Stimulated activated CD4-positive, alpha-beta T cell treated with anti-CD3 and anti-CD28 coated beads, Interleukin-12 subunit alpha, Interleukin-12 subunit beta, amount 100 ng/mL, for 48 hours (primary cell): ENCODE data around the gene DAG1.

Experiments
- DNase-seq, 3 donors: peaks; one replicate each; pipeline ENCODE4 v3.0.0-alpha.2; 2020; ENCODE audit warnings: low read depth in 2 of 3, low spot score in 1 of 3

DAG1 gene

DNA sequence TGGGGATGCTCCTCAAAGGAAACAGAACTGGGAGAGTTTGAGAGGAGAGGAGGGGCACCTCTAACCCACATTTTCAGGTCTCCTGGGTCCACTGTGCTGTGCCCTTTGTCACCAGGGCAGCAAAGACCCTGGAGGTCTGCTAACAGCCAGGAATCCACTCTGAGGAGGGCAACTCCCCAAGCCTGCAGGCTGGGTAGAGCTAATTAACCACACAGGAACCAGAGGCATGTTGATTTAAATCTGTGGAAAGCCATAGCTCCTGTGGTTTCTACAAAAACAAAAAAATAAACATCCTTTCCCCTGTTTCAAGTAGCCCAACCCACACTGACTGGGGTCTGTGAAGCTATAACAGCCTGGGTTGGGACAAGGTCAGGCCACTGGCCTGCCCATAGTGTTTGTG, 82.0 kb downstream of the DAG1 start:
- DNase-seq = no peak

DNA sequence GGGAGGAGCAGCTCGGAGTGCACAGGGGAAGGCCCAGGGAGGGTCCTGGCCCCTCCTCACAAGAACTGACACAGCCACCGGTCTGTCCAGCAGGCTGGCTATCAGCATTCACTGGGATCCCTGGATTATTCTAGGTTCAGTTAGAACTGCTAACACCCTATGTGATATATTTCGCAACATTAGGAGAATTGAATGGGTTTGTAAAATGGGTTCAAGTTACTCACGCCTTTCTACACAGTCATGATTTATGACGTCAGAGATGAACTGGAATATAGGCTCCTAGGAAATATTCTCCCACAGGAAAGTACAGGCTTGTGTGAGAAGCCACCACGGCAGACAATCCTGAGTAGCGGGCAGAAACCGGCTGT, 83.2 kb downstream of the DAG1 start:
- DNase-seq = no peak

DNA sequence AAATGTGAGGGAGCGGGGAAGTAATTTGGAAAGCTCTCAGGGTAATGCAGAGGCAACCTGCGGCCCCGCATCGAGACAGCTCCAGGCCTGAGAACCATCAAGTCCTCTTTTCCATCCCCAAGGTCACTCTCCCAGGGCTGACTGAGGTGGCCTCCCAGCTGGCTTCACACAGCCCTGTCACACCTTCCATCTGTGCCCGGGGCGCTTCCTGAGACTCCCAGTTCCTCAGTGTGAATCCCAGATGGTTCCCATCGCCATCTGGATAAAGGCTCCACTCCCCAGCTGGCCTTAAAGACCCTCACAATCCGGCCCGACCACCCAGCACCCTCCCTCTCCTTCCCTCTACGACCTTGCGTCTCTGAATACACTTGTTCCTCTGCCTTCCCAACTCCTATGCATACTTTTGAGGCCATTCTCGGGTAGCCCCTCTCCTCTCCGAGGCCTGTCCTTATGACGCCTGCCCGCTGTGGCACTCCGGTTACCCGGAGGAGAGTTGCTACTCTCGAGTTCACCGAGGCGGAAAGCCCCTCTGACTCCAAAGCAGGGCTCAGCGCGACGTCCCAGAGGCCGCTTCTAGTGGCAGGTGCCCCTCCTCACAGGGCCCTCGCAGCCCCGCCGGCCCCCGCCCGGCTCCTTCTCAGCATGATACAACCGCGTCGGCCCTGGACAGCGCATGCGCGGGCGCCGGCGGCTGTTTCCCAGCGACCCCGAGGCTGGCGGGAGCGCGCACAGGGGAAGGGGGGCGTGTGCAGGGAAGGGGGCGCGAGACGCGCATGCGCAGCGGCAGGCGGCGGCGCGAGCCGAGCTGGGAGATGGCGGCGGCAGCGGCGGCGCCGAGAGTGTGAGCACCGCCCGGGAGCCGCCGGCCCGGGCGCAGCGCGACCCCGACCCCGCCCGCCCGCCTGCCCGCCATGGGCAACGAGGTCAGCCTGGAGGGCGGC, 83.9 kb downstream of the DAG1 start, which contains the start of gene BSN:
Gene BSN, plus strand, starts transcription at position 786 of the 941 bp plus-strand sequence. Its CDS starts 126 bp downstream, at position 912.
- peak; percentile 76 to 85 (median 81) for DNase-seq

DNA sequence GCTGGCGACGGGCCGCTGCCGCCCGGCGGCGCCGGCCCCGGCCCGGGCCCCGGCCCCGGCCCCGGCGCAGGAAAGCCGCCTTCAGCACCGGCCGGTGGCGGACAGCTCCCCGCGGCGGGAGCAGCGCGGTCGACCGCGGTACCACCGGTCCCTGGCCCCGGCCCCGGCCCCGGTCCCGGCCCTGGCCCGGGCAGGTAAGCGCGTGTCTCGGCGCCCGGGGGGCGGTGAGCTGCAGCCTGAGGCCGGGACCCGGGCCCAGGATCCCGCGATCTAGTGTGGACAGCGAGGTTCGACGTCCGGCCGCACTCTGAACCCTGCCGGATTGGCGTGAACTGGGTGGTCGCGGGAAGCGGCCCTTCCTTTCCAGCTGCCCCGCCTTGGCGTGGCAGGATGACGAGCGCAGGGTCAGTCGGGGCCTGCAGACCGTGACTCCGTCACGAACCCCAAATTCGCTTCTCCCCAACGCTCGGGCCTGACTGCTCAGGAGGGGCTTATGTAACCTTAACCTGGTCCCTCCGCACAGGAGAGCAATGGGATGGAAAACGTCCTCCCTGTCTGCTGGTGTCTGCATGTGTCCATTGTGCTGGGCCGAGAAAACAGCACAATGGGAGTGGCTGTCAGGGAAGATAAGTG, 84.7 kb downstream of the DAG1 start:
- DNase-seq = peak in 2 of 3 donors; percentile 8 to 48

DNA sequence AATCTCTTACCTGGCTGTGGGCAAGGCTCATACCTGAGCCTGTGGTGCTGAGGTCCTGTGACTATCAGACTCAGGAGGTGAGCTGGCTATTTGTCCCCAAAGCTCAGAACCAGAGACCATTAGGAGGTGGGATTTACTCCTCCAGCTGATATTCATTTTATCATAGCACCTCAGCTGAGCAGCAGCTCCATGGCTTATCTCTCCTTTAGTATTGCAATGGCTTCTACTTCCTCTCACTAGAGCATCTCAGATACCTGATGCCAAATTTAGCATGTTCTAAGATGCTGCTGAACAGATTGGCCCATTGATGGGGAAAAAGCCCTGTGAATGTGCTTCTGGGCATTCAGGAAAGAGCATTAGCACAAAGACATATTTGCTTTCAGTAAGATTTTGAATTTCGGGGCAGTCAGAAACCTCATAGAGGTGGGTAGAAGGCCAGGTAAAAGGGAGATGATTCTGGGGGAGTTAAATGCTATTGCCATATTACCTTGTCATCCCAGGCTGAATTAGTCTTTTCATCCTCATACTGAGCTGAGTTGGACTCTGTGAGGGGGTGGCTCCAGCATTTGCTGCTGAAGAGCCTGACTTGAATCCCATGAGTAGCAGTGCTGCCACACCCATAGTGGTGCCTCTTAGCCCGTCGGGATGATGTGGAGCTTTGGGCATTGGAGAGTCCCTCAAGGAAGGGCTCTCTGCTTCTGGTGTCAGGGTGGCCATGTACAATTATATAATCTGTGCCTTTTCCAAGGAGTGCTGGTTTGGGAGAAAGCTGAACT, 86.6 kb downstream of the DAG1 start:
- no peak for DNase-seq

DNA sequence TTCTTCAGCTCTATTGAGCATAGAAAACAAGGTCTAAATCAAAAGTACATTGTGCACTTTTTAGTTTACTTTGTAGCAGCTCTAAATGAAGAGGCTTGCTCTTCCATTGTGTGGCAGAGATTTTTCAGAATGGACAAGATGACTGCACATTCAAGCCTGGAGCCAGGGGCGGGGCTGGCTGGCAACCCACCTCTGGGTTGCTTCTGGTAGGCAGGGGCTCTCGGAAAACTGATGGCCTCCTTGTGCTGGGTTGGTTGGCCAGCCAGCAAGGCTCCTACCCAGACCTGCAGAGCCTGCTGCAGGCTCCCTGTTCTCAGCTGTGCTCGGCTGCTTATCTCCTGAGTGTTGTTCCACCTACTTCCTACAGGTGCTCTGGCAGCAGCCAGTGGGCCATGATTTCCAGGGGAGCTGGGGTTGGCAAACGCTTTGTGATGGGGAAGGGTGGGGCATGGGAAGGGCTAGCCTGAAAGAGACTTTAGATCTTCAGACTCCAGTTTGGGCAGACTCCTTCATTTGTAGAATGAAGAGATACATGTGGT, 93.0 kb downstream of the DAG1 start:
- no peak for DNase-seq

DNA sequence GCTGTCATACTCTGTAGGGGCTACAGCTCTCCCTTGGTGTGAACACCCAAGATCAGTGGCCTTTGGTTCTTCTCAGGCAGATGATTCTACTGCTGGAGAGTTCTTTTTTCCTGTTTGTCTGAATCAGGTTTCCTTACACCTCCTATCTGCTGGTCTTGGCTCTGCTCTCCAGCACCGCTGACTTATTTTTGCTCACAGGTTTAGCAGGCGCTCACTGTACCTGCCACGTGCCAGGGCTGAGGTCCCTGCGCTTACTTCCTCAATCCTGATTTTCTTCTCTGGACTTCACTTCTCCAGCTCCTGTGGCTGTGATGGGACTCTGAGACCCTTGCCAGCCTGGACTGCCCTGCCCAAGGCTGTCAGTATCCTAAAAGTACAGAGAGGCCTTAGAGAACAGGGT, 93.7 kb downstream of the DAG1 start:
- DNase-seq = no peak

DNA sequence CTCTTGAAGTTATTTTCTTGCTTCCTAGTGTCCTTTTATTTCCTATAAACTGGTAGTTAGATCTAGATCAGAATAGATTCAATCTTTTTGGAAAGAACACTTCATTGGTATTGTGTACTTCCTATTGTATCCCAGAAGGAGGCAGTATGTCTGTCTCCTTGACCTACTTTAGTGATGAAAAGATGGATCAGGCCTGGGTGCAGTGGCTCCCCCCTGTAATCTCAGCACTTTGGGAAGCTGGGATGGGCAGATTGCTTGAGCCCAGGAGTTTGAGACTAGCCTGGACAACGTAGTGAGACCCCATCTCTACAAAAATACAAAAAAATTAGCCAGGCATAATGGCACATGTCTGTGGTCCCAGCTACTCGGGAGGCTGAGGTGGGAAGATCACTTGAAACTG, 96.2 kb downstream of the DAG1 start:
- DNase-seq = no peak

DNA sequence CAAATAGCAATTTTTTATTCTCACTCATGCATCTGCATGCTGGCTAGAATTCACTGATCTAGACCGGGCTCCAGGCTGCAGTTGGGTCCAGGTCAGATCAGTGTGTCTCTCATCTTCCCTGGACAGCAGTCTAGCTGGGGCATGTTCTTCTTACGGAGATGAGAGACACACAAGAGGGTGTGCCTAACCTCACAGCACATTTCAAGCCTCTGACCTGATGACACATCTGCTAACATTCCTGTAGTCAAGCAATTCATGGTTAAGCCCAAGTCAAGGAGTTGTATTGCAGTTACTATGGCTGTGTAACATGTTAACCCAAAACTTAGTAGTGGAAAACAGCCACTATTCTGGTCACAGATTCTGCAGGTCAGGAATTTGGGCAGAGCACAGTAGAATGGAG, 97.3 kb downstream of the DAG1 start:
- no peak for DNase-seq

DNA sequence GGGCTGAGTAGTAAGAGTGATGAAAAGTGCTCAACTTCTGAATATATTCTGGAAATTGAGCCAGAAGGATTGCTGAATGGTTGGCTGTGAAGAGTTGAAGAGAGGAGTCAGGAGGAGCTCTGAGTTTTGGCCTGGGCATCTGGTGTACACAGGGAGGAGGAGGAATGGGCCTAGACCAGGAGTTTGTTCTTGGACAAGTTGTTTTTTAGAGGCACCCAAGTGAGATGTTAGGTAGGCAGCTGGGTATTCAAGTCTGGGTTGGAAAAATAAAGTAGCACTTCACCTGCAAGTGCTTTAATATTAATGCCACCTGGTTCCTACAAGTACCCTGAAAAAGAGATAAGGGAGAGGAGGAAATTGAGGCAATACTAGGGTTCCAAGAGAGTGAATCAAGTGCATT, 98.9 kb downstream of the DAG1 start:
- no peak for DNase-seq

DNA sequence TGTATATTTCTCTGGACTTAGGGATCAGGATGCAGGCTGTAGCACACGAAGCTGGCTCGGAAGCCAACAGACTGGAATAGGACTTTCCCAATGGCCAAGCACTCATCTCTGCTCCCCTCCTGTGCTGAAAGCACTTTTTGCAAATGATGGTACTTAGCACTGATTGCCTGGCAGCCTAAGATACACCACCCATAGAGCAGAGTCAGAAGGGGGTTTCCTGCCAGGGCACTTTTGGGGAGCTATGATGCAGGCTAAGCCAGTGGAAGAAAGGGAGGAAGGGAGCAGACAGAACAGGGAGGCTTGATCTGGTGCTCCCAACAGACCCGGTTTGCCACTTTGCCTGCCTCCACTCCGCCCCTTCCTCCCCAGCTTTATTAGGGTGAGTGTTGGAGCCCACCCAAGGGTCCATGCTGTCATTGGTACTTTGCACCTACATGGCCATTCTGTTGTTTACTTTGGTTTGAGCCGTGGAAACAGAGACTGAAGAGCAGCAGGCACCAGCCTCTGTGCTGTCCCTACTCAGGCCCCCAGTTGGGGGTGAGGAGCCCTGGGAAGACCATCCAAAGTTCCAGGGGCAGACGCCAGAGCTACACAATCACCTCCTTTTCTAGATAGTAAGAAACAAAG, 100.1 kb downstream of the DAG1 start:
- DNase-seq = no peak

DNA sequence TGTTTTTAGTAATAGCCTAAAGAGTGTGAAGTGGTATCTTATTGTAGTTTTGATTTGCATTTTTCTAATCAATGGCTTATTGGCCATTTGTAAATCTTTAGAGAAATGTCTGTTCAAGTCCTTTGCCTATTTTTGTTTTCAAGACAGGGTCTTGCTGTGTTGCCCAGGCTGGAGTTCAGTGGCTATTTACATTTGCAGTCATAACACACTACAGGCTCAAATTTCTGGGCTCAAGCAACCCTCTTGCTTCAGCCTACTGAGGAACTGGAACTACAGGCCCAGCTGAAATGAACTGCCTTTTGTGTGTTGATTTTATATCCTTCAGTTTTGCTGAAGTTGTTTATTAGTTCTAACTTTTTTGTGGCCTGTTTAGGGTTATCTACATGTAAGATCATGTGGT, 112.1 kb downstream of the DAG1 start:
- DNase-seq = no peak
